ELR (cell line): ENCODE measurements around the gene DLG2.
"Not testable (repeated sequence)": the region's sequence is repeated elsewhere in the genome, so short reads cannot be mapped to it uniquely, and the experiment has no call there.

Experiments used
- DNase-seq: peaks from one replicate; pipeline ENCODE4 v3.0.0-alpha.2; 2015; ENCODE audit warnings: low read depth

DLG2 gene

DNA sequence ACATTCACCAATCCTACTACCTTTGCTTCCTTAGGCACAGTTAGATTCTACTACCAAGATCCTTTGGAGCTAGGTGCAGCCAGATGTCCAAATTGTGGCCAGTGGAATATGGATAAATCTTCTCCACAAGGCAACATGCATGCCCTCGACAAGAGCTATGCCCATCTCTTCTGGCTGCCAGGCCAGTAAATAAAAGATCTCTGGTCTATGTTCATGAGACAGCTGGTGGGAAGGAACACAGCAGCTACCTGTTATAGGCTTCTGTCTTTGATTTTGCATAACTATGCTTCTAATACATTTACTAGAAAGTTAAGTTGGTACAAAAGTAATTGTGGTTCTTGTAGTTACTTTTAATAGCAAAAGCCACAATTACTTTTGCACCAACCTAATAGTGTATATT is 182.7 kb downstream of the DLG2 start:
- DNase-seq: no peak

GRCh38 chr11:85440273-85440672 is 186.9 kb downstream of the DLG2 start:
- DNase-seq: no peak

DNA sequence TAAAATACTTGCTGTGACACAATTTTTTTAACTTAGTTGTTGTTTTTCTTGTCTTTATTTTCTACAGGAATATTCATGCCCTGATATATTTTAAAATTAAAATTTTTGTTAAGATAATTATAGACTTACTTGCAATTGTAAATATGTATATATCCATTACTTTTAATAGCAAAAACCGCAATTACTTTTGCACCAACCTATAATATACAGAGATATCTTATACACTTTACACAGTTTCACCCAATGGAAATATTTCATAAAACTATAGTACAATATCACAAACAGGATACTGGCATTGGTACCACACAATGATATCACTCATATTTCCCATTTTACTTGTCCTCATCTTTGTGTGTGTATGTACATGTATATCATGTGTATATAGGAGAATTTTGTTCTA is 188.8 kb downstream of the DLG2 start:
- DNase-seq: no peak

GRCh38 chr11:85431319-85431718 is 195.8 kb downstream of the DLG2 start:
- DNase-seq: no peak

GRCh38 chr11:85423794-85424193 is 203.3 kb downstream of the DLG2 start:
- DNase-seq: no peak

- no peak for DNase-seq
Observed at GRCh38 chr11:85423316-85423715, 203.8 kb downstream of the DLG2 start.

DNA sequence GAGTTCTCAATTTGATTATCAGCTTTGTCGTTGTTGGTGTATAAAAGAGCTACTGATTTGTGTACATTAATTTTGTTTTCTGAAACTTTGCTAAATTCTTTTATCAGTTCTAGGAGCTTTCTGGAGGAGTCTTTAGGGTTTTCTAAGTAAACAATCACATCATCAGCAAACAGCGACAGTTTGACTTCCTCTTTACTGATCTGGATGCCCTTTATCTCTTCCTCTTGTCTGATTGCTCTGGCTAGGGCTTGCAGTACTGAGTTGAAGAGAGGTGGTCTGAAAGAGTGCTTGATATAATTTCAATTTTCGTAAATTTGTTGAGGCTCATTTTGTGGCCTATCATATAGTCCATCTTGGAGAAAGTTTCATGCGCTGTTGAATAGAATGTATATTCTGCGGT is 213.0 kb downstream of the DLG2 start:
- DNase-seq: no peak

GRCh38 chr11:85407648-85408047 is 219.5 kb downstream of the DLG2 start:
- no peak for DNase-seq

DNA sequence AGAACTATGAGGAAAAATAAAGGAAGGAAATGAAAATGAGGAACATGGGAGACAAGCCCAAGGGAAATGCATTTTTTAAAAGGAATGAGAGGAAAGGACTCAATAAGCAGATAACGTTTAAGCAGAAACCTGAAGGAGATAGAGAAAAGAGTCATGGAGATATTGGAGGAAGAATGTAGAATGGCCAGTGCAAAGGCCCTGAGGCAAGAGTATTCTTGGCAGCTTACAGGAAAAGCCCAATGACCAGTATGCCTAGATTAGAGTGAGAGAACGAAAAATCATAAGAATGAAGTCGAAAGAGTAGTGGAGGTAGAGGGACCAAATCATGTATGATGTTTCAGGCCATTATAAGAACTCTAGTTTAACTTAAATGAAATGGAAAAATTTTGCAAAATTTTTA is 220.3 kb downstream of the DLG2 start:
- DNase-seq: no peak

DNA sequence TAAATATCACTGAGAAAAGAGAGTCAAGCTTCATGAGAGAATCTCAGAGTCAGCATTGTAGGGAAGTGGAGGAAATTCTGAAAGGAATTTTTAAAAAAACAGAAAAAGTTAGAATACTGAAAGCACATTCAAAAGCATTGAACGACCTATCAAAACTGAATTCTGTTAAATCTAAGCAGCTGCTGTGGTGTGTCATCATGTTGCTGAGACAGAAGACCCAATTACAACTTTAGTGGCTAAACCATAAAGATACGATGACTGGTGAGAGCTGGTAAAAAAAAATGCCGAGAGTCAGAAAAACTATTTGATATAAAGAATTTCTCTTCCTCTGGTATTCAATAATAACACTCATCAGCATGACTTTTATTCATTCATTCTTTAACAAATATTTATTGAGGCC is 220.8 kb downstream of the DLG2 start:
- no peak for DNase-seq

GRCh38 chr11:85395515-85396055 is 231.6 kb downstream of the DLG2 start:
- DNase-seq: not testable (repeated sequence)

- DNase-seq: no peak
Observed at GRCh38 chr11:85394283-85394682, 232.9 kb downstream of the DLG2 start.

GRCh38 chr11:85391141-85391540 is 236.0 kb downstream of the DLG2 start:
- DNase-seq: no peak

DNA sequence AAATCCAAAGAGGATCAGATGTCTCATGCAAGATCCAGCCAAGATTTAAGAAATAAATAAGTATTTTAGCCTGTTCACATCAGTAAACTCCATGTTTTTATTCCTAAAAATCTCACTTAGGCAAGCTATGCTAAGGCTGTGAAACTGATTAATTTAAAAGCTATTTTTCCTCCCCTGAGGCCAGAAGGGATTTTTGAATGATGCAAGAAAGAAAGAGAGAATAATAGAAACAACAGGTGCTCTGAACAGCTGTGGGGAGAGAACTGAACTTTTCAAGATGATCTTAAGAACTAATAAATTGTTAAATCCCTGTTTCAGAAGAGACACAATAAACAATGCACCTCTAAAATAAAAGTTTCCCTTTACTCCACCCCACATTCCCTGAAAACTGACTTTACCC is 241.6 kb downstream of the DLG2 start:
- DNase-seq: no peak

- DNase-seq: no peak
Observed at GRCh38 chr11:85385111-85385510, 242.0 kb downstream of the DLG2 start.

GRCh38 chr11:85379066-85379465 is 248.1 kb downstream of the DLG2 start:
- DNase-seq: no peak

- no peak for DNase-seq
Observed at GRCh38 chr11:85377901-85378300, 249.2 kb downstream of the DLG2 start.

DNA sequence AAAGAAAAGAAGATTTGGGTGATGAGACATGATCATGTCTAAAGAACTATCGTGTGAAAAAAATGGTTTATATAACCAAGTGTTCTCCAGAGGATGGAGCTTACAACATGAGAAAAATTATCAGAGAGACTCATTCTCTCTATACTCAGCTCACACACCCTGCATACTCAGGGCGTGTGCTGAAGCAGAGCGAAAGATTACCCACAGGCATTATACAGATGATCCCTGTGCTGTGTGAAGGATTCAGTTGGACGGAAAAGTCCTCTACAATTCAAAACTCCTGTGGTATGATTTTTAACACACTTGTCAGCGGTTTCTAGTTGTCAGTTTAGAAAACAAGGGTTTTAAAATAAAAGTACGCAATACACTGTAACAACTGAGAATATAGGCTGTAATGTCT is 267.3 kb downstream of the DLG2 start:
- no peak for DNase-seq

DNA sequence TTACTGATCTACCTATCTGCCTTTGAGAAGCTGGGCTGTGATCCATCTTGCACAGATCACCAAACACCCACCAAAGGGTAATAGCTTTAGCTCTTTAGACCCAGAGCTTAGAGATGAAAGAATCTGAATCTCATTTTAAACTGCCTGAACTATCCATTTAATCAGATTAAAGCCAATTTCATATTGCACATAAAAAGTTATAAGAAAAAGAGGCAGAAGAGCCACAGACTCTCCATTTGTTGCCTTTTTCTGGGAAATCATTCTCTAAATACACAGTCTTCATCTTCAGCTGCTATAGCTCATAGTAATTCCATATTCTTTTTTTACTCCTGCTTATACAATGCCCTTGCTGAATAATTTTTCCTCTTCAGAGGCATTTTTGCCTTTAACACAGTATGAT is 271.2 kb downstream of the DLG2 start:
- no peak for DNase-seq

DNA sequence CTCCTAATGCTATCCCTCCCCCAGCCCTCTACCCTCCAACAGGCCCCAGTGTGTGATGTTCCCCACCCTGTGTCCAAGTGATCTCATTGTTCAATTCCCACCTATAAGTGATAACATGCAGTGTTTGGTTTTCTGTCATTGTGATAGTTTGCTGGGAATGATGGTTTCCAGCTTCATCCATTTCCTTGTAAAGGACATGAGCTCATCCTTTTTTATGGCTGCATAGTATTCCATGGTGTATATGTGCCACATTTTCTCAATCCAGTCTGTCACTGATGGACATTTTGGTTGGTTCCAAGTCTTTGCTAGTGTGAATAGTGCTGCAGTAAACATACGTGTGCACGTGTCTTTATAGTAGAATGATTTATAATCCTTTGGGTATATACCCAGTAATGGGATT is 277.6 kb downstream of the DLG2 start:
- DNase-seq: not testable (repeated sequence)

DNA sequence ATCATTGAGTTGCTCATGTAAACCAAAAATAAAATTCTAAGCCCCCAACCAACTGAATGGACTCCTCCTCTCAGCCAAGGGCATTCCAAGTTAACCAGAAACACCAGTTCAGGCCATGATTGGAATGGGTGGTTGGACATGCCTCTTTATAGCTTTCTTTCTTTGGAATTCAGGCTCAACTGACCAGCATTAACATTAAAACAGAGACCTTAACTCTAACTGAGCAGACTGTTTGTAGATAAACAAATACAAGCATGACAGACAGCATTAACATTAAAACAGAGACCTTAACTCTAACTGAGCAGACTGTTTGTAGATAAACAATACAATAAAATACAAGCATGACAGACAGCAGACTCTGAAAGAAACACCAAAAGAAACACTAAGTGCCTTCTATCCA is 278.2 kb downstream of the DLG2 start:
- no peak for DNase-seq

DNA sequence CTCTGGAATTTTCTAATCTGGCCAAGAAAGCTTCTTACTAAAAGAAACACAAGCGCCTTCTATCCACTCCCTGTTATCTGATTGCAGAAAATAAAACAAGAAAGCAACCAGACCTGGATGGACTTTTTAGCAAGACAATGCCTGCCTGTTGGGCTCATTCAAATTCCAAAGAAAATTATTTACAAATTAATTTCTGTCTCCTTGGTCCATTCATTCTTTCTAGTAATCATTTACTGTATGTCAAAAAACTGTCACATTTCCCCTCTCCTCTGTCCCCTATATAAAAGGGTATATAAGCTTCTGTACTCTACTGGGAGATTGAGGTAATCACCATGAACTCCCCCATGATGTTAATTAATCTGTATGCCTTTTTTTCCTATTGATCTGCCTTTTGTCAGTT is 279.9 kb downstream of the DLG2 start:
- no peak for DNase-seq

DNA sequence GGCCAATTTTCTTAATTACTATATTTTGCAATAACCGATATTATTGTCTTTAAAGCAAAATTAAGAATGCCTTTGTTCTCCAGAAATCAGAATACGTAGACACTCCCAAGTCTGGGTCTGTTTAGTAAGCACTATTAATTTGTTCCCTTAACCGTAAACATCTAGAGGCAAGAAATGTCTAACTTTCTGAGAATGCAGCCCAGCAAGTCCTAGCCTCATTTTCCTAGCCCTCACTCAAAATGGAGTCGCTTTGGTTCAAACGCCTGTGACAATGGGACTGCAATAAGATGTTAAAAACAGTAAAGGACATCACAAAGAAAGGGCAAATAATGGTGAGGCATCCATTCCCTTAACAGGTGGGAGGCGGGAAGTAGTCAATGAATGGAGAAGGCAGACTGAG is 280.7 kb downstream of the DLG2 start:
- DNase-seq: no peak

DNA sequence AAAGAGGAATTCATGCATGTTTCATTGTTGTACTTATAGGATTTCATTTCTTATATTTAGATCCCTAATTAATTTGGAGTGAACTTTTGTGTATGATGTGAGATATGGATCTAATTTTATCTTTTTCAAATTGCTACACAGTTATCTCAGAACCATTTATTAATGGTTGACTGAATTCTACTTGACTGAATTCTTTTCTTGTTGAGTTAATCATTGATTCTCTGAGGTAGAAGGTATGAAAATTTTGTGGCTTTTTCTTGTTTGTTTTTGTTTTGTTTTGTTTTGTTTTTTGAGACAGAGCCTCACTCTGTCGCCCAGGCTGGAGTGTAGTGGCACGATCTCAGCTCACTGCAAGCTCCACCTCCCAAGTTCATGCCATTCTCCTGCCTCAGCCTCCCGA is 286.3 kb downstream of the DLG2 start:
- not testable (repeated sequence) for DNase-seq

DNA sequence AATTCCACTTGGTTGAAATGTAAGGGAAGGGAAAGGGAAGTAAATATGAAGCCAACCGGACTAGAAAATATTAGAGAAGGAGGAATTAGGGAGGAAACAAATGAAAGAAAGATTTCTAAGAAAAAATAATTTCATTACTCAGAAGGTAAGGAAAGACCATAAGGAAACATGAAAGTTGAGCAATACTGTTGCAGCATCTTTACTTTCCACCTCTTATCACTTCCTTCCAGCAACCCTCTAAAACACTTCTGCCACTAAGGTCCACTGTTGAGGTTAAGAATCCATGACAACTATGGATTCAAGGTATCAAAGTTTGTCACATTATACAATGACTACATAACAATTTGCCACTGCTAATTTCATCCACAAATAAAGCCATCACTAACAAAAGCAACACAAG is 308.6 kb downstream of the DLG2 start:
- no peak for DNase-seq
